CD1c-positive myeloid dendritic cell (primary cell): ENCODE measurements around the gene CRYBG3.
"Not testable (repeated sequence)": the region's sequence is repeated elsewhere in the genome, so short reads cannot be mapped to it uniquely, and the experiment has no call there.

Source experiments
- DNase-seq: peaks from one replicate; pipeline ENCODE4 v3.0.0-alpha.2; 2016; ENCODE audit errors: extremely low spot score

CRYBG3 gene

DNA sequence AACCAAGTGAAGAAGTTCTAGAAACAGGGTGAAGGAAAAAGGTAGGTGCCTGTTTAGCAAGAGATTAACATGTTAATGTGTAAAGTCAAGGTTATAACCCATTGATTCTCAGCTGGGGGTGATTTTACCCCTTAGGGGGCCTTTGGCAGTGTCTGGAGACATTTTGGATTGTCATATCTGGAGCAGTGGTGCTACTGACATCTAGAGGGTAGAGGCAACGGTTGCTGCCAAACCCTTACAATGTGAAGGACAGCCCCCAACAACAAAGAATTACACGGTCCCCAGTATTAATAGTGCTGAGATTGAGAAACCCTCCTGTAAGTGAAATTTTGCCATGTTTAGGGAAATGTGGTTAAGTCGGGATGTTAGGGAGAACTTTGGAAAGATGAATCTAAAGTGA is 74.7 kb downstream of the CRYBG3 start:
- no peak for DNase-seq

DNA sequence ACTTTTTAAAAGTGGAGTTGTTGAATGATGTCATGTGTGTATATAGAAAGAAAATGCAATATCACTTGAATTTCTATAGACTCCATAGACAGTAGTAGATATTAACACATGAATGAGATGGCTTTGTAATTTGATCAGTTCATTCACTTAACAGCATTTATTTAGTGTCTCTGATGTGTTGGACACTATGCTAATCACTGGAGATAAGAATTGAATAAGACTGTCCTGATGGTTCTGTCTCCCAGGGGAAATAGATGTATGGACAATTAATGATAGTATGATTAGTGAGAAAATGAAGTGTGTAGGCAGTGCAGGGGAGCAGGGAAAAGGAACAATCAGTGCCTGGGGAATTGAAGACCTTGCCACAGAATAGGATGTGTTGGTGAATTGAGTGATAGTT is 77.5 kb downstream of the CRYBG3 start:
- no peak for DNase-seq

DNA sequence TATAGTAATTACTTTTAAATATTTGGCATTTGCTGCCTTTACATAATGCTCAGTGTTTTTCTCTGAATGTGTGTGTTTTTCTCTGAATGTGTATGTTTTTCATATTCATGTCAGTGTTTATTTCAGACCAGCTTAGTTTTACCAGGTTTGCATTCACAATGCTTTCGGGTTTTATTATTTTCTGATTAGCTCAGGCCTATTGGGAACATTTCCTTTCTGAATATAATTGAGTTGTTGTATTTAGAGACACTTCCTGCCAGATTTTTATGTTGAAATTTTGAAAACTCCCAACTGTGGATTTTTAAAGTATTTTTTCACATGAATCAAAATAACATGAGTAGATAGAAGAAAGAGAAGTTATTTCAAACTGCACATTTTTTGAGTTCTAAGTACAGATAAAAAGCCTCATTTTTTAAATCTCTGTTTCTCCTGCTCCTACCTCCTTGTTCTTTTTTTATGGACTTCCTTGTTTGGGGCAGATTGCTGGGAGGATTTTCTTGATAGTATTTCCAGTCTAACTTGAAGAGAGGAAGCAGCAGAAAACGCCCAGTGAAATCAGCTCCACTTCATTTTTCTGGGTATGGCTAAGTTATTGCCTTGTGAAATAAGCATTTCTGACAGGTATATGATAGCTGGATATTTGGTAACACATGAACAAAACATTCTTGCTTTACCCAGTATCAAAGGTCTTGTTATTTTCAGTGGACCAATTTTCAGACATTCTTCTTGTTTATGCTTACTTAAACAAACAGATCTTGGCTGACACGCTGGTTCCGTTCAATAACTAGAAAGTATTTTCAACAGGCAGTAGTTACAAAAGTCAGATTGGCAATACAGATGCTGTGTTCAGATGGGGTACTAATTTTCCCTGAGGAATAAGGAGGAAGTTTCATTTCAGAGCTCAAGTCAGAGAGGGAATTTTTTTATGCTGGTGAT is 79.8 kb downstream of the CRYBG3 start:
- peak; percentile 21 for DNase-seq

DNA sequence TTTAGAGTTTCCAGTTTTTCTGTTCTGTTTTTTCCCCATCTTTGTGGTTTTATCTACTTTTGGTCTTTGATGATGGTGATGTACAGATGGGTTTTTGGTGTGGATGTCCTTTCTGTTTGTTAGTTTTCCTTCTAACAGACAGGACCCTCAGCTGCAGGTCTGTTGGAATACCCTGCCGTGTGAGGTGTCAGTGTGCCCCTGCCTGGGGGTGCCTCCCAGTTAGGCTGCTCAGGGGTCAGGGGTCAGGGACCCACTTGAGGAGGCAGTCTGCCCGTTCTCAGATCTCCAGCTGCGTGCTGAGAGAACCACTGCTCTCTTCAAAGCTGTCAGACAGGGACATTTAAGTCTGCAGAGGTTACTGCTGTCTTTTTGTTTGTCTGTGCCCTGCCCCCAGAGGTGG is 88.0 kb downstream of the CRYBG3 start:
- DNase-seq: not testable (repeated sequence)

DNA sequence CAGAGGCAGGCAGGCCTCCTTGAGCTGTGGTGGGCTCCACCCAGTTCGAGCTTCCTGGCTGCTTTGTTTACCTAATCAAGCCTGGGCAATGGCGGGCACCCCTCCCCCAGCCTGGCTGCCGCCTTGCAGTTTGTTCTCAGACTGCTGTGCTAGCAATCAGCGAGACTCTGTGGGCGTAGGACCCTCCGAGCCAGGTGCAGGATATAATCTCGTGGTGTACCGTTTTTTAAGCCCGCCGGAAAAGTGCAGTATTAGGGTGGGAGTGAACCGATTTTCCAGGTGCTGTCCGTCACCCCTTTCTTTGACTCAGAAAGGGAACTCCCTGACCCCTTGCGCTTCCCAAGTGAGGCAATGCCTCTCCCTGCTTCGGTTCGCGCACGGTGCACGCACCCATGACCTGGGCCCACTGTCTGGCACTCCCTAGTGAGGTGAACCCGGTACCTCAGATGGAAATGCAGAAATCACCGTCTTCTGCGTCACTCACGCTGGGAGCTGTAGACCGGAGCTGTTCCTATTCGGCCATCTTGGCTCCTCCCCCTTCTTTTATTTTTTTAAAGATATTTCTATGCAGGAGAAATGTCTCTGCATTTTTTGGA is 88.5 kb downstream of the CRYBG3 start:
- not testable (repeated sequence) for DNase-seq

DNA sequence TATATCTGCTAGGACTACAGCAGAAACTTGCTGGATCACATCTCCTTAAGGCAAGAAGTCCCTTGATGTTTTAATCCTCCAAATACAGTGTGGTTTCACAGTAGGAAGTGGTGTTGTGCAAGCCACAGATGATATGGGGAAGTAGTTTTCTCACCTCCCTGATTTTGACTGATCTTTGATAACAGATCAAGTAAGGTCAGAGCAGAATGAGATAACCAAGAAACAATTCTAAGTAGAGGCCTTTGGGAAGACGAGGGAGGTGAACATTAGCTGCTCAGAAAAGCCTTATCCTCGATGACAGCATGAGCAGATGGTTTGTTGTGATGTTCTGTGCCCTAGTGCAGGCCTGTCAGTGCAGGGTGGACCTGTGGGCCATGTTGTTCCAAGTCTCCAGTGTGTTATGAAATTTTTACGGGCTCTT is 89.1 kb downstream of the CRYBG3 start:
- peak; percentile 64 for DNase-seq

DNA sequence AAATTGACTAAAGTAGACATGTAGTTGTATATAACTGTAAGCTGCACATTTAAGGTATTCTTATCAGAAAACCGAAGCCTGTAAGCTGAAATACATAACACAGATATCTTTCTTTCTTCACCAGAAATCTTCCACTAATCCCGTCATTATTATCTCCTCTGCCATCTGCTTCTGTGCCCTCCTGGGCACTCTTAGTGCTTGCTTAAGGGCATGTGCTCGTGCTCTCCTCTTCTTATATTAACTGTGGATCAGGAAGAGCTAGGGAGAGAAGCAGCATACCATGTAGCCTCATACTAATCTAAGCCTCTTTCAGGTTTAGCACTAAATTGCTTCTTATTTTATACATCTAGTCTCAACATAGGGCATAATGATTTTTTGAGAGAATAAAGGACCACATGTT is 89.6 kb downstream of the CRYBG3 start:
- DNase-seq: no peak

DNA sequence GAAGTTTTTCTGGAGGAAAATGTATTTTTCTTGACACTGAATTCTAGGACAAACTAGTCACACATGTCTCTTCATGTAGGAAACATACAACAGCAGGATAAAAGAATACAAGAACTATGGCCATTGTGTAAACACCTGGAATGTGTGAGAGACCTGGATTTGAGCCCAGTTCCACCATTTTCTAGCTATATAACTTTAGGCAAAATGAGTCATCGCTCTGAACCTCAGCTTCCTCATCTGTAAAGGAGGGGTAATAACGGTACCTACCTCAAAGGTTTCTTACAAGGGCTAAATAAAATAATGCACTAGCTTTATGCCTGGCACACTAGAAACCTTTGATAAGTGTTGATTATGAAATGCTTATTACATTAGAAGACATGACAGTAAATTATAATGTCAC is 92.6 kb downstream of the CRYBG3 start:
- no peak for DNase-seq

DNA sequence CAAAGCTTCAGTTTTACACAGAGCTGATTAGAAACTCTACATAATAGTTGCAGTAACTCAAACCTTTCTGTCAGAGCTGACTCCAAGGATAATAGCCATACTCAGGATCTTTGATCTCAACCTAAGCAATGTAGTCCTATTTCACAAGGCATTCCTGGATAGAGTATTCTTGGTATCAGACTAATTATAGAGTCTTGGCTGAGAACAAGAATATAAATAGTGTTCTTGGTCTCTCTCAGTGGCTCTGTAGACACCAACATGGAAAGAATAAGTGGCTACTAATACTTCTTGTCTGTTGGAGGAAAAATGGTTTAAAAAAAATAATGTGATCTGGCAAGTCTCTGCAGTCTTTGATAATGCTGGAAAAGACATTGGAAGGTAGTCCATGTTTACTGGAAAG is 94.8 kb downstream of the CRYBG3 start:
- DNase-seq: no peak

DNA sequence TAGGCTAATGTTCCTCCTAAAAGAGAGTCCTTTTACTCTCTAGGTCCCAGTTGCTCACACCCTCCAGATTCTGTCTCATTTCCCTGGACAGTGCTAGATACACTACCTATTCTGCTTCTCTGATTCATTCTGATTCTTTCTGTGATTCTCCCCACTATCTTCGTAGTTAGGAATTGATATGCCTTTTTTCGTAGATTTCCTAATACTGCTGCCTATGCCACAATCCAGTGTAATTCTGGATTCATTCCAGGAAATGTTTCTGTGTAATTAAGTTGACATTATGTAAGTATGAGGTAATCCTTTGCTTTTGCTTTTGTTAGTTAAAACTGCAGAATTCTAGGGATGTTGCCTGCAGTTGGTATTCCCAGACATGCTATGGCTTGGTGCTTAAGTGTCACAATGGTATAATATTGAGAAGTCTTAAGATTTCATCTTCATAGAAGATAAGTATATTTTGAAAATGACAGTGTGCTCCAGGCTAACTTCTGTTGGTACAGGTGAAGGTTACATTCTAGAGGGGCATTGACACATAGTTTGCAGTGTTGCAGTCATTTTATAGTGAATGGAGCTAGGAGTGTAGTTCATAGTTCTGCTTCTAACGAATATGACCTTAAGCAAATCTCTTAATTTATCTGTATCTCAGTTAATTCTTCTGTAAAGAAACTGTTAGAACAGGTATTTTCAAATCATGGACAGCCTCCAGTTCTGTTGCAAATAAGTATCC is 96.2 kb downstream of the CRYBG3 start:
- no peak for DNase-seq

DNA sequence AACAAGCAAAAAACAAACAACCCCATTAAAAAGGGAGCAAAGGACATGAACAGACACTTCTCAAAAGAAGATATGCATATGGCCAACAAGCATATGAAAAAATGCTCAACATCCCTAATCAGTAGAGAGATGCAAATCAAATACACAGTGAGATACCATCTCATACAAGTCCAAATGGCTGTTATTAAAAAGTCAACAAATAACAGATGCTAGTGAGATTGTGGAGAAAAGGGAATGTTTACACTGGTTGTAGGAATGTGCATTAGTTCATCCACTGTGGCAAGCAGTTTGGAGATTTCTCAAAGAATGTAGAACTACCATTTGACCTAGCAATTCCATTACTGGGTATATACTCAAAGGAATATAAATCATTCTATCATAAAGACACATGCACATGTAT is 105.9 kb downstream of the CRYBG3 start:
- no peak for DNase-seq

DNA sequence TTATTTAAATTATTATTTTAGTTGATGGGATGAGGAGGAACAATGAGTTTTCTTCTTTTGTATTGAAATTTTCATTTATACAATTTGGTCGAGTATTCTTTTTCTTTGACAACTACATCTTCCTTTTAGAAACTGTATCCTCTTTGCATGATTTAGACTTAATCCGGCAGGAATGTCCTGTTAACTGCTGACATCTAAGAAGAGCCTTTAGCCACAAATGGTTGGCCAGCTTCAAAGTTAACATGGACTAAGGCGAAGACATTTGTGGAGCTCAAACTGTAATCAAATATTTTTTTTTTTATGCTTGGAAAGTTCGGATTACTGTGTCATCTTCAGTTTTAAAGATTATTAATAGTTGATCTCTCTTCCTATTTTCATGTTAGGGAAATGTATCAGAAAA is 107.2 kb downstream of the CRYBG3 start:
- no peak for DNase-seq

DNA sequence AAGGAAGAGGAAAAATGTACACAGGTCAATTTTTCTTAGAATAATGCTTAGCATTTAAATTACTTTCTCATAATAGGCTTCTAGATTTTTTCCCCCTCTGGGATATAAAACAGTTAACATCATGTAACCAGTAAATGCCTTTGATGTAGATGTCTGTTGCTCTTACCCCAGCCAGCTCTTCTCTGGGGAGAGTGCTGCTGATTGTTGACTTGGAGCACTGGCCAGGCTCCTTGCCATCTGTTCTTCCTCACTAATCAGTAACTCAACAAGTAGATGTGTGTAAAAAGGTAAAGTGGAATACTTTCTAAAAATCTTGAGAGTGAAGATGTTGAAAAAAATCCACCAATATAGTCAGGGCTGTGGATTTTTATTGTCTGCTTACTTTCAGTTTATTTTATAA is 108.2 kb downstream of the CRYBG3 start:
- no peak for DNase-seq

DNA sequence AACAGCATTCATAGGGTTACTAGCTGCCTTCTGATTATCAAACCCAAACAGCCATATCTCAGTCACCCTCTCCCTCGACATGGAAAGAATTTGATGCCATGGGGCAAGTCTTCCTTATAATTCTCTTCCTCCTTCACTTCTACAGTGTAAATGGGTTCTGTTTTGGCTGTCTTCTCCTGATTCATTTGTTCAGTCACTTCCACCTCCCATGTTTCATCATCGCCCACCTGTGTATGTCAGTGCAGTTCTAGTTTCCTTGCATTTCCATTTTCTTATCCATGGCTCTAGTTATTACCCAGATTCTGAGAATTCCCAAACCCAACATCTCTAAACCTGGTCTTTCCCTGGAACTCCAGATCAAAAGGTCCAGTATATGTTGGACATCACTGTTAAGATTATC is 109.4 kb downstream of the CRYBG3 start:
- DNase-seq: no peak

DNA sequence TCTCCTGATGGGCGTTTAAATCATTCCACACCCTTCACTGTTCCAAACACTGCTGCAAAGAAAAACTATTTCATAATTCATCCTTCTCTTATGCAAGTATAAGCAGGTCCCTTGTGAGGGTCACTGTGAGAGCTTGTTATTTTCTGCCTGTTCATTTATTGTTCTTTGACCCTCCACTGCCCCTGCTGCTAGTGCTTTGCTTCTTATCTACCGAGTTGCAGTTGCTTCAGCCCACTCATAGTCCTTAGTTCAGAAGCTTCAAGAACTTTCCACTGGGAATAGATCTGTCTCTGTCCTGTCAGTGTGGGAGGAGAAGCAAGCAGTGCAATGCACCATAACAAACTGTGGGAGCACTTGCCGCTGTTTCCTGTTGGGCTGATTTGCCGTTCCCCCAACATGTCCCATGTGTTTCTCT is 110.6 kb downstream of the CRYBG3 start:
- DNase-seq: no peak

DNA sequence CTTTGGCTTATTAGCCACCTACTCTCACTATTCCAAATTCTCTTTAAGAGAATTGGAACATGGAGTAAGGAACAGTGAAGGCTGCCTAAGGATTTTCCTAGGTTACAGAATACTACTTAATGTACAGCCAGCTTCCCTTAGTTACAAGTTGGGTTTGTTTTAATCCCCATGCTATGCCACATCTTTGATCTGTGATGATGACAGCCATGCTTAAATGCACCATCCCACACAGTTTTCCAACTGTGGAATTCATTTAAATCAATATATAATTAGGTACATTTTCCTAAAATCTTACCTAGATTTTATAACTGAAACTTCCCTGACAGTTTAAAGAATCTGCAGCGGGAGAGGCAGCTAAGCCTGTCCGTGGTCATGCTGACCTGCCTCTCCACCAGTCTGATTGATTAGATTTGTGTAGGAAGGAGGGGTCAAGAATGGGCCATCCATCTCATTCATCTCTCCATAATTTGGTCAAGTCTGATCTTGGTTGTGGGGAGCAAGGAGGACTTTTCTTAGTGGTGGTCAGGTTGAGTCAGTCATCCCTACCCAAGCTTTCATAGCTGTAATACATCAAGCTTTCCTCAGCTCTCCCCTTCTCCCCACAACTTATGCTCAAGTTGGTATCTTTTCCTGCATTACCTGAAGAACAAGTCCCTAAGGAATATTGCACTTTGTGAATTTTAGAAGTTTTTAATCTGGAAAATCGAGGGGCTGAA is 113.3 kb downstream of the CRYBG3 start:
- DNase-seq: no peak

DNA sequence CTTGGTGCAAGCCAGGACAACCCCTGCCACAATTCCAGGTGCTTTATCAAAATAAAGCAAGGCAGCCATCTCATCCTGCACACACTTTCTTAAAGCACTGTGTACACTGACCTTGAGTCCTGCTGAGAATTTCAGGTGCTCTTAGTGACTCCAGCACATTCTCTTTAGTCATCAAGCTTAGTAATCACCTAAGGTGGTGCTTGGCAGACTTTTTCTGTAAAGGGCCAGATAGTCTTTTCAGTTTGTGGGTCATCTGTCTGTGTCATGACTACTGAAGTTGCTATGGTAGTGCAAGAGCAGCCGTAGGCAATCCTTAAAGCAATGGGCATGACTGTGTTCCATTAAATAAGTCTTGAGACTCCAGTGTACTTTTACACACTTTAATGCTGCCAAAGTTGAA is 114.0 kb downstream of the CRYBG3 start:
- no peak for DNase-seq

DNA sequence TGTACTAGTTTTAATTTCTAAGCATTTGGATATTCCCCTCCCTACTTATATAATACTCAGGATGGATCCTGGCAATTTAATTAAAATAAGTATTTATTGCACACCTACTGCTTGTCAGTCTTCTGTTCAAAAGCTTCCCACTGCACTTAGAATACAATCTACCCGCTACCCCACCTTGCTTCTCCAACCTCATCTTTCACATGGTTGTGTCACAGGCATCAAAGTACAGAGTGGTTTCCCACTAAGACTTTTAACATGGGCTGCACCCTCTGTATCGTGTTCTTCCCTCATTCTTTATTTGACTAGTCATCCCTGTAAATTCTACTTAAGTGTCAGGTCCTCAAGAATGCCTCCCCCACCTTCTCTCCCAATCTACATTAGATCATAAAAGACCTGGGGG is 115.4 kb downstream of the CRYBG3 start:
- no peak for DNase-seq

DNA sequence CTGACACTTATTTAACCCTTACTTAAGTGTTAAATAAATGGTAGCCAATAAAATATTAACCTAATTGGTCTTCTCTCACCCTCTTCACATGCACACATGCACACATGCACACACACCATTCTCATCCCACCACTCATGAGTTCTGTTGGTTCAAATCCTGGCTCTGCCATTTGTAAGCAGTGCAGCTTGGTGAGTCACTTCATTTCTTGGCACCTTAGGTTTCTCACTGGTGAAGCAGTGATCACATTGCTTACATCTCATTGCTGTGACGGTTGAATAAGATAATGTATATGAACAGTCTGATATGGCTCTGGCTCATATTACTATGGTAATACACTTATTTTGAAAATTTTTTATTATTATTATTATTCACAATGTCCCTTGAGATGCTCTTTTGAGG is 116.6 kb downstream of the CRYBG3 start:
- DNase-seq: no peak

DNA sequence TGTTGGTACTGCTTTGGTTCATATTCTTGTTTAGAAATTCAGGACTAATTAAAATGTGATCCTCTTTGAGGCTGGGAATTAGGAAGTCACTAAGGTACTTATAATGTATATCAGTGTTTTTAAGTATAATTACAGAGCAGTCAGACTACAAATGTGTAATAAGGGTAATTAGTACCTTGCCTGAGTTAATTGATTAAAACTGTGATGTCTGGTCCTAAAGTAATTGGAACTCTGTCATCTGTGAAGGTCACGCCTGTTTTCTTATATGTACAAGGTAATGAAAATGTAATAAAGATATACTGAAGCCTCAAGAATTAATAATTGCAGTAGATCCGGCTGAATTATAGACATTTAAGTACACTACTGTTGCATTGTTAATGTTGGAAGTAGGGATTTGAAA is 117.6 kb downstream of the CRYBG3 start:
- no peak for DNase-seq

DNA sequence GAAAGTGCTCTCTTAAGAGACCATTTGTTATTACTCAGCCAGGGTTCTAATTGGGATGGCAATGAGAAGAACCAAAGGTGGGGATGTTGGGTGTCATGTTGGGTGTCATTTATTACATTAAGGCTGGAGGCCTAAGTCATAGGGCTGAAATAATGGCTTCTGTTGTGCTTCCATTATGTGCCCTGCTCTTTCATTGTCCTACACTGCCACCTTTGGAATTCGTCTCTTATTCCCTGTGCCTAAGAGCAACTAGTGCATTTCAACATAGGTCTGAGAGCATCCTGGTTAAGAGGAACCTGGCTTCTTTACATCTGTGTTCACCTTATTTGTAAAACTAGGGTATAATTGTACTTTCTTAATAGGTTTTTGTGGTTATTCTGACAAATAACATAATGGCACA is 118.2 kb downstream of the CRYBG3 start:
- DNase-seq: no peak
